Effector CD4-positive, alpha-beta T cell (primary cell): ENCODE data around the gene KNDC1.
"Not testable (repeated sequence)": the region's sequence is repeated elsewhere in the genome, so short reads cannot be mapped to it uniquely, and the experiment has no call there.

Experiments
- DNase-seq: peaks from one replicate; pipeline ENCODE4 v3.0.0-alpha.2; 2020

The KNDC1 gene

GRCh38 chr10:133209117-133209516 lies 49.1 kb downstream of the KNDC1 start:
- DNase-seq, result no peak

- DNase-seq, result no peak
Observed at GRCh38 chr10:133209641-133210040, 49.6 kb downstream of the KNDC1 start.

- no peak for DNase-seq
Observed at GRCh38 chr10:133210398-133211140, 50.5 kb downstream of the KNDC1 start.

GRCh38 chr10:133211141-133211830 lies 51.3 kb downstream of the KNDC1 start:
- DNase-seq, result no peak

- no peak for DNase-seq
Observed at GRCh38 chr10:133211959-133212852, 52.2 kb downstream of the KNDC1 start.

GRCh38 chr10:133212853-133213494 lies 53.0 kb downstream of the KNDC1 start:
- no peak for DNase-seq

- DNase-seq, result no peak
Observed at GRCh38 chr10:133213641-133214467, 53.8 kb downstream of the KNDC1 start.

GRCh38 chr10:133214468-133215410 lies 54.7 kb downstream of the KNDC1 start:
- no peak for DNase-seq

GRCh38 chr10:133215586-133215985 lies 55.6 kb downstream of the KNDC1 start:
- DNase-seq, result no peak

GRCh38 chr10:133216776-133217175 lies 56.8 kb downstream of the KNDC1 start:
- DNase-seq, result no peak

- no peak for DNase-seq
Observed at GRCh38 chr10:133217800-133218589, 58.0 kb downstream of the KNDC1 start.

- DNase-seq, result no peak
Observed at GRCh38 chr10:133218891-133219290, 58.9 kb downstream of the KNDC1 start.

GRCh38 chr10:133219782-133220181 lies 59.8 kb downstream of the KNDC1 start:
- no peak for DNase-seq

GRCh38 chr10:133221331-133221730 lies 61.3 kb downstream of the KNDC1 start:
- no peak for DNase-seq

- not testable (repeated sequence) for DNase-seq
Observed at GRCh38 chr10:133221756-133222155, 61.7 kb downstream of the KNDC1 start.

GRCh38 chr10:133224076-133224475 lies 64.1 kb downstream of the KNDC1 start:
- DNase-seq, result no peak

- DNase-seq, result no peak
Observed at GRCh38 chr10:133224756-133225372, 64.8 kb downstream of the KNDC1 start.

- no peak for DNase-seq
Observed at GRCh38 chr10:133225707-133226191, 65.7 kb downstream of the KNDC1 start.

GRCh38 chr10:133226251-133226808 lies 66.3 kb downstream of the KNDC1 start:
- no peak for DNase-seq
